DOHH2 (cell line): ENCODE data around the gene SMURF2.

Source experiments
- H3F3A ChIP-seq: fragments of 200-600 bp; sonication (generic), shearing (Covaris generic); 2 replicates; pipeline ENCODE4 v1.6.0; 2016; ENCODE audit warnings: antibody characterized with exemption, mild to moderate bottlenecking; ENCODE audit not compliant: control insufficient read depth, insufficient read depth
- H3K27ac ChIP-seq: fragments of 200-600 bp; sonication (generic); 2 replicates; pipeline ENCODE4 v1.5.1; 2014; ENCODE audit warnings: low read depth, mild to moderate bottlenecking, low read length, moderate library complexity
- H3K27me3 ChIP-seq: fragments of 200-600 bp; sonication (generic); 2 replicates; pipeline ENCODE4 v1.6.1; 2014; ENCODE audit warnings: mild to moderate bottlenecking, low read length, mixed read lengths; ENCODE audit not compliant: control insufficient read depth
- H3K36me3 ChIP-seq: fragments of 200-600 bp; sonication (generic); 2 replicates; pipeline ENCODE4 v1.6.1; 2014; ENCODE audit warnings: mild to moderate bottlenecking, low read length, moderate library complexity, mixed read lengths; ENCODE audit not compliant: control insufficient read depth
- H3K4me1 ChIP-seq: fragments of 200-600 bp; sonication (generic); 2 replicates; pipeline ENCODE4 v1.6.1; 2014; ENCODE audit warnings: mild to moderate bottlenecking, low read length, mixed read lengths; ENCODE audit not compliant: control insufficient read depth
- H3K4me2 ChIP-seq: fragments of 200-600 bp; sonication (generic); 2 replicates; pipeline ENCODE4 v1.6.0; 2014; ENCODE audit warnings: mild to moderate bottlenecking, low read length, moderate library complexity
- H3K4me3 ChIP-seq: fragments of 200-600 bp; sonication (generic); 2 replicates; pipeline ENCODE4 v1.5.1; 2014; ENCODE audit warnings: mild to moderate bottlenecking, low read length, mixed read lengths
- H3K79me2 ChIP-seq: fragments of 200-600 bp; sonication (generic); 2 replicates; pipeline ENCODE4 v1.6.1; 2014; ENCODE audit warnings: mild to moderate bottlenecking, low read length, mixed read lengths; ENCODE audit not compliant: control insufficient read depth
- H3K9me2 ChIP-seq: fragments of 200-600 bp; sonication (generic); replicated peaks from 2 replicates; pipeline ENCODE4 v1.6.1; 2014; ENCODE audit warnings: mild to moderate bottlenecking, low read length, mixed read lengths; ENCODE audit not compliant: control insufficient read depth
- H3K9me3 ChIP-seq: fragments of 200-600 bp; sonication (generic); 2 replicates; pipeline ENCODE4 v1.6.1; 2014; ENCODE audit warnings: antibody characterized with exemption, low read length, mixed read lengths; ENCODE audit not compliant: control insufficient read depth, insufficient read depth
- H4K20me1 ChIP-seq: fragments of 200-600 bp; sonication (generic); 2 replicates; pipeline ENCODE4 v1.6.0; 2014; ENCODE audit warnings: low read depth, mild to moderate bottlenecking, antibody characterized with exemption, low read length, moderate library complexity; ENCODE audit not compliant: control insufficient read depth, insufficient read depth
- EZH2phosphoT487 ChIP-seq: fragments of 200-600 bp; sonication (generic); IDR thresholded peaks from 2 replicates; pipeline ENCODE4 v1.6.1; 2017; ENCODE audit warnings: borderline replicate concordance, mild to moderate bottlenecking, antibody characterized with exemption, low read length, moderate library complexity, mixed read lengths
- TF ChIP-seq, protein P1 (sequence below): fragments of 200-600 bp; sonication (generic); IDR thresholded peaks from one replicate; pipeline ENCODE4 v1.5.1; 2014; ENCODE audit warnings: antibody characterized with exemption, mild to moderate bottlenecking, low read depth, low read length; ENCODE audit not compliant: poor library complexity, severe bottlenecking

Gene SMURF2

DNA sequence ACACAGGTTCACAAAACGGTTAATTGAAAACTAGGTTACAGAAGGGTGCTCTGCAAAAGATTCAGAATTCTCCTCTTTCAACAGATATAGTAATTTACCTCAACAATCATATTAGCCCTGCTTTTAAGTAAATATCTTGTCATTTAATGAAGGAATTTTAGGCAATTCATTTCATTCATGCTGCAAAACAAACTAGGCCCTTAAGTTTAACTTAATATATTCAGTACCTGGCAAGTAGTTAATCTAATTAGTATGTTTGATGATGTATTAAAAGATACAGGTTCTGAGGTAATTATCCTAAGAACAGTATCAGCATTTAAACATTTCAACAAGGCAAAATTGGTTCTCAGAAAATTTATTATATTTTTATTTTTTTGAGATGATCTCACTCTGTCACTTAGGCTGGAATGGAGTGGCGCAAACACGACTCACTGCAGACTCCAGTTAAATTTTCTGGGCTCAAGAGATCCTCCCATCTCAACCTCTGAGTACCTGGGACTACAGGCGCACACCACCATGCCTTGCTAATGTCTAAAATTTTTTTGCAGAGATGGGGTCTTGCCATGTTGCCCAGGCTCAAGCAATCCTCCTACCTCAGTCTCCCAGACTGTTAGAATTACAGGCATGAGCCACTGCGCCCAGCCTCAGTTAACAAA lies 44.9 kb downstream of the SMURF2 start:
- no peaks in the 10 kb centered on the region for H3K27me3 ChIP-seq
- H3K36me3 ChIP-seq: no peaks in the 10 kb centered on the region
- no peaks in the 10 kb centered on the region for H3K9me2 ChIP-seq
- peaks cover 2% of the 10 kb centered on the region; the same call in 1 of the 2 replicates for H3F3A ChIP-seq
- TF ChIP-seq, protein P1, sequence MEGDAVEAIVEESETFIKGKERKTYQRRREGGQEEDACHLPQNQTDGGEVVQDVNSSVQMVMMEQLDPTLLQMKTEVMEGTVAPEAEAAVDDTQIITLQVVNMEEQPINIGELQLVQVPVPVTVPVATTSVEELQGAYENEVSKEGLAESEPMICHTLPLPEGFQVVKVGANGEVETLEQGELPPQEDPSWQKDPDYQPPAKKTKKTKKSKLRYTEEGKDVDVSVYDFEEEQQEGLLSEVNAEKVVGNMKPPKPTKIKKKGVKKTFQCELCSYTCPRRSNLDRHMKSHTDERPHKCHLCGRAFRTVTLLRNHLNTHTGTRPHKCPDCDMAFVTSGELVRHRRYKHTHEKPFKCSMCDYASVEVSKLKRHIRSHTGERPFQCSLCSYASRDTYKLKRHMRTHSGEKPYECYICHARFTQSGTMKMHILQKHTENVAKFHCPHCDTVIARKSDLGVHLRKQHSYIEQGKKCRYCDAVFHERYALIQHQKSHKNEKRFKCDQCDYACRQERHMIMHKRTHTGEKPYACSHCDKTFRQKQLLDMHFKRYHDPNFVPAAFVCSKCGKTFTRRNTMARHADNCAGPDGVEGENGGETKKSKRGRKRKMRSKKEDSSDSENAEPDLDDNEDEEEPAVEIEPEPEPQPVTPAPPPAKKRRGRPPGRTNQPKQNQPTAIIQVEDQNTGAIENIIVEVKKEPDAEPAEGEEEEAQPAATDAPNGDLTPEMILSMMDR: no peak
- no peak for TF ChIP-seq EZH2phosphoT487
- no peaks in the 10 kb centered on the region for H3K4me1 ChIP-seq
- H4K20me1 ChIP-seq: no peaks in the 10 kb centered on the region; the same call in 1 of the 2 replicates
- no peaks in the 10 kb centered on the region for H3K9me3 ChIP-seq
- peaks cover 53% of the 10 kb centered on the region for H3K79me2 ChIP-seq
- H3K4me2 ChIP-seq: no peak overlapping the region
- no peak overlapping the region for H3K27ac ChIP-seq
- H3K4me3 ChIP-seq: no peak overlapping the region

DNA sequence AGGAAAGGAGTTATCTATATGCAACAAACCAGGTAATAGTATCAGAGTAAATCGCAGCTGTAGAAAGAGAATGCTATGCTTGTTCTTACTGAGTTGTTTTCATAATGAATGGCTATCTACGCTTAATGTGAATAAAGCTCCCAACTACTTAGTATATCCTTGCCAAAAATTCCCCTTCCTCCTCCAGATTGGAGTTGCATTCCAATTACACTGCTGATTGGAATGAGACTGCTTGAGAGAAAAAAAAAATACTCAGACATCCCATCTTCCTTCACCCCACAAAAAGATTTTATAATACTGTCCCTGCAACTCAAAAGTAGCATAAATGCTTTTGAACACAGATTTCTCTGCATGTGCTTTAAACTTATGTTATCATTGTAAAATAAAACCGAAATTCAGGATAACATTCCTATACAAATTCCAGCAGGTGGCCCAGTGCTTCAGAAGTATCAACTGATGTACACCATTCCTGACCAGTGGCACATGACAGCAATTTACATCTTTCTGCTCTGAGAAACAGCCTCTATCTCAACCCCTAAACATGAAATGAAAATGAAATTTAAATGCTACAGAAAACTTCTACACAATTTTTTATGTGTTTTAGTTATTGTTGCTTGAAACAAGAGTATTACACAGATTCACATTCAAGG lies 47.0 kb downstream of the SMURF2 start:
- H3K4me2 ChIP-seq: no peak overlapping the region
- no peaks in the 10 kb centered on the region; the same call in 1 of the 2 replicates for H4K20me1 ChIP-seq

DNA sequence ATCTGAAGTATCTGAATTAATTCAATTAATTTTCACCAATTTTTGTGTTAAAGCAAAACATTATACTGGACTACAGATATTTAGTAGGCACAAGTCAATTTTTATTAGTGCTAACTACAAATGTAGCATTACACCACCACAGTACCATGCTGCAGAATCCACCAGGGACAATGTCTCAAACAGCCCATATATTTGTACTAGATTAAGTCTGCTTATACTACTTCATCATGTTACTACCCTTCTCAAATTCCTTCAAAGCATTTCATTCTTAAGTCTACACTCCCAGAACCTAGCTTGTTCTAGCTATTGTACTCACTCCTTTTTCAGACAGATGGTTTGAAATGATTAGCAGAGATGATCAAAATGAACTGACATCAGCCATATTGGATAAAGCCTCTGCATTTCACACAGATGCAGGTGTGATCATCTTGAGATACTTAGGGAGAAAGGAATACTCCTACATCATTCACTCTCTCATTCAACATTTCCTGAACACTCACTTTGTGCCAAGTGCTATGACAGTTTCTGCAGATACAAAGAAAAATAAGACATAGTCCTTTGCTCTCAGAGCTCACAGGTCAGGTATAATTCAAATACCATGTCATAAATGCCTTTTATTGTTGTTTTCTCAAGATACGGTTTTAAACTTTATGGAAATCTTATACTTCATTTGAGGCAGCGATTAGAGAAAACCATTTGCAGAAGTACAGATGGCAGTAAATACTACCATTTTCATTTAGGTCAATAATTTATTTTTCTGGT lies 47.7 kb downstream of the SMURF2 start:
- TF ChIP-seq, protein P1: no peak
- TF ChIP-seq EZH2phosphoT487: no peak
- Histone ChIP-seq H3K27me3 (no peaks in the 10 kb centered on the region), H3K4me1 (no peaks in the 10 kb centered on the region), H3K4me2 (no peak overlapping the region), H3F3A (peaks cover 2% of the 10 kb centered on the region; the same call in 1 of the 2 replicates), H3K79me2 (peaks cover 54% of the 10 kb centered on the region), H4K20me1 (no peaks in the 10 kb centered on the region; the same call in 1 of the 2 replicates), H3K27ac (no peak overlapping the region), H3K4me3 (no peak overlapping the region), H3K9me3 (no peaks in the 10 kb centered on the region), H3K9me2 (no peaks in the 10 kb centered on the region), H3K36me3 (no peaks in the 10 kb centered on the region)

More for the DNA sequence above, 47.0 kb downstream of the SMURF2 start:
- peaks cover 2% of the 10 kb centered on the region; the same call in 1 of the 2 replicates for H3F3A ChIP-seq
- no peaks in the 10 kb centered on the region for H3K9me3 ChIP-seq
- H3K4me1 ChIP-seq: no peaks in the 10 kb centered on the region
- no peak for TF ChIP-seq EZH2phosphoT487
- TF ChIP-seq, protein P1: no peak
- H3K79me2 ChIP-seq: peaks cover 61% of the 10 kb centered on the region
- no peaks in the 10 kb centered on the region for H3K9me2 ChIP-seq
- no peak overlapping the region for H3K27ac ChIP-seq
- H3K36me3 ChIP-seq: no peaks in the 10 kb centered on the region
- H3K27me3 ChIP-seq: no peaks in the 10 kb centered on the region
- no peak overlapping the region for H3K4me3 ChIP-seq
